GM18520 (cell line): ENCODE measurements around the gene RND1.

Experiments
- ATAC-seq: cut with Tn5 transposase; IDR thresholded peaks from one replicate; pipeline ENCODE4 v1.9.1; 2021; ENCODE audit not compliant: unreplicated experiment

RND1 gene

GRCh38 chr12:48813465-48814261 lies 52.0 kb downstream of the RND1 start:
- no peak for ATAC-seq

GRCh38 chr12:48812389-48812788 lies 53.3 kb downstream of the RND1 start:
- ATAC-seq, result no peak

GRCh38 chr12:48811437-48812090 lies 54.1 kb downstream of the RND1 start:
- no peak for ATAC-seq

- ATAC-seq, result no peak
Observed at GRCh38 chr12:48810903-48811431, 54.7 kb downstream of the RND1 start.

GRCh38 chr12:48807981-48808380 lies 57.7 kb downstream of the RND1 start:
- no peak for ATAC-seq
